GM23338 (cell line): Measurements from ENCODE around the gene UBALD1. TPM values are rescaled to one million over a fixed set of nuclear protein-coding genes. Genes with fewer than 3 reads are reported as not detected.

Experiments
- ETS1 ChIP-seq: IDR thresholded peaks from 2 replicates; pipeline ENCODE4 v1.6.1; 2016; ENCODE audit warnings: antibody characterized with exemption
- EZH2phosphoT487 ChIP-seq: fragments of 200-600 bp; sonication (generic); IDR thresholded peaks from one replicate; pipeline ENCODE4 v1.8.1; 2018; ENCODE audit warnings: antibody characterized with exemption; ENCODE audit not compliant: unreplicated experiment
- JUNB ChIP-seq: IDR thresholded peaks from one replicate; pipeline ENCODE4 v1.6.1; 2016; ENCODE audit warnings: antibody characterized with exemption; ENCODE audit not compliant: unreplicated experiment
- REST ChIP-seq: IDR thresholded peaks from one replicate; pipeline ENCODE4 v1.6.1; 2018; ENCODE audit warnings: antibody characterized with exemption; ENCODE audit not compliant: unreplicated experiment
- ZNF462 ChIP-seq: fragments of 250-450 bp; sonication (Bioruptor Pico); IDR thresholded peaks from 2 replicates; pipeline ENCODE4 v1.5.0; 2020; ENCODE audit warnings: mild to moderate bottlenecking, moderate library complexity
- polyA plus RNA-seq: library from polyadenylated mRNA; unstranded; fragments of >200 nt; fragmentation: Nextera tagmentation; extraction: Ambion mirVana; gene quantifications from 2 replicates; pipeline ENCODE4 v1.2.1, GENCODE V29; 2016
- small RNA-seq: library from RNA; depleted of rRNA; stranded (forward); fragments of <200 nt; gene quantifications from one replicate; pipeline ENCODE3, GENCODE V24; 2014; ENCODE audit warnings: low replicate concordance
- total RNA-seq: library from RNA; depleted of rRNA; stranded (reverse); fragments of >200 nt; shearing (Covaris generic); gene quantifications from 2 replicates; pipeline ENCODE4 v1.2.3, GENCODE V29; 2014; rRNA removed

UBALD1 gene
- total and polyA plus RNA-seq, 2 experiments from 2014 or later, result 20.7 to 32.8 TPM

DNA sequence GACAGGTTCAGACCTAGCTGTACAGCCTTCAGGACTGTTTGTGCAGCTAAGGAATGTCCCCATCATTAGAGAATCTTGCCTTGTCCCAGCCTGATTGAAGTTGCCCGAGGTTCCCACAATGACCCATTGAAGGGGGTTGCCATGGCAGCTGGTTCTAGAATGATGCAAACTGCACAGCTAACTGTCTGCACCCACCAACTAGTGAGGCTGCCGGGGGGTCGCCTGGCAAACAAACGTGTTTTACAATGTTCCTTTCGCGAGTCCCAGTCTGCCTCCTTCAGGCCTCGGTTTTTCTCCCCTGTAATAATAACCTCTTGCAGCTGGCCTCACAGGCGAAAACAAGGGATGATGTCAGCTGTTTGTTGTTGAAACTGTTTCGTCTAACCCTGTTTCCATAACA lies 53.1 kb downstream of the UBALD1 start (continued):
- TF ChIP-seq REST (no peak), ZNF462 (no peak), ETS1 (no peak), JUNB (no peak), EZH2phosphoT487 (no peak)

Small RNA genes lying within 50 kb of the gene (small RNA-seq; reads per million reads assigned to genes)
- not detected for gene RN7SL850P

Other genes starting within 250 kb of the UBALD1 start
- gene VASN, start 243.0 kb downstream of the UBALD1 start, total RNA-seq, result 15.5 and 16.9 TPM in 2 replicates
- 7.1 and 8.0 TPM in 2 replicates for gene VASN, start 243.0 kb downstream of the UBALD1 start, polyA plus RNA-seq
- 40.5 and 46.4 TPM in 2 replicates for gene CORO7, start 198.3 kb downstream of the UBALD1 start, total RNA-seq
- gene CORO7, start 198.3 kb downstream of the UBALD1 start, polyA plus RNA-seq, result 14.2 and 19.1 TPM in 2 replicates
- gene DNAJA3, start 189.0 kb downstream of the UBALD1 start, total RNA-seq, result 75.5 and 75.9 TPM in 2 replicates
- 46.6 and 56.3 TPM in 2 replicates for gene DNAJA3, start 189.0 kb downstream of the UBALD1 start, polyA plus RNA-seq
- 51.8 and 61.7 TPM in 2 replicates for gene NMRAL1, start 140.3 kb downstream of the UBALD1 start, total RNA-seq
- 50.4 and 50.7 TPM in 2 replicates for gene NMRAL1, start 140.3 kb downstream of the UBALD1 start, polyA plus RNA-seq
- 30.1 and 33.0 TPM in 2 replicates for gene HMOX2, start 138.5 kb downstream of the UBALD1 start, total RNA-seq
- 38.1 and 40.9 TPM in 2 replicates for gene HMOX2, start 138.5 kb downstream of the UBALD1 start, polyA plus RNA-seq
- gene CDIP1, start 76.1 kb downstream of the UBALD1 start, total RNA-seq, result 56.3 and 57.6 TPM in 2 replicates
- 38.2 and 39.2 TPM in 2 replicates for gene CDIP1, start 76.1 kb downstream of the UBALD1 start, polyA plus RNA-seq
- gene C16orf96, start 58.5 kb downstream of the UBALD1 start, total RNA-seq, result 1.2 and 2.2 TPM in 2 replicates
- 0.09 and 0.37 TPM in 2 replicates for gene C16orf96, start 58.5 kb downstream of the UBALD1 start, polyA plus RNA-seq
- gene MGRN1, start 9.9 kb upstream of the UBALD1 start, total RNA-seq, result 54.6 and 71.8 TPM in 2 replicates
- gene MGRN1, start 9.9 kb upstream of the UBALD1 start, polyA plus RNA-seq, result 10.5 and 13.1 TPM in 2 replicates
- 65.1 and 80.4 TPM in 2 replicates for gene NUDT16L1, start 78.7 kb upstream of the UBALD1 start, total RNA-seq
- gene NUDT16L1, start 78.7 kb upstream of the UBALD1 start, polyA plus RNA-seq, result 37.1 and 39.0 TPM in 2 replicates
- gene ANKS3, start 119.4 kb upstream of the UBALD1 start, total RNA-seq, result 19.1 and 24.9 TPM in 2 replicates
- 17.9 and 22.5 TPM in 2 replicates for gene ANKS3, start 119.4 kb upstream of the UBALD1 start, polyA plus RNA-seq
- 1.3 TPM in 1 of 2 replicates, not detected in the other for gene DNAAF8, start 119.6 kb upstream of the UBALD1 start, total RNA-seq
- 0.34 TPM in 1 of 2 replicates, not detected in the other for gene DNAAF8, start 119.6 kb upstream of the UBALD1 start, polyA plus RNA-seq
- gene ZNF500, start 152.3 kb upstream of the UBALD1 start, total RNA-seq, result 12.1 and 15.3 TPM in 2 replicates
- gene ZNF500, start 152.3 kb upstream of the UBALD1 start, polyA plus RNA-seq, result 5.3 and 5.8 TPM in 2 replicates
- not detected in 2 replicates for gene SEPTIN12, start 173.5 kb upstream of the UBALD1 start, total RNA-seq
- not detected in 2 replicates for gene SEPTIN12, start 173.5 kb upstream of the UBALD1 start, polyA plus RNA-seq
- not detected in 2 replicates for gene SMIM22, start 180.5 kb upstream of the UBALD1 start, total RNA-seq
- 1.3 and 1.4 TPM in 2 replicates for gene SMIM22, start 180.5 kb upstream of the UBALD1 start, polyA plus RNA-seq
- 23.3 and 38.8 TPM in 2 replicates for gene ROGDI, start 187.7 kb upstream of the UBALD1 start, total RNA-seq
- gene ROGDI, start 187.7 kb upstream of the UBALD1 start, polyA plus RNA-seq, result 30.3 and 31.9 TPM in 2 replicates
- 90.5 and 105 TPM in 2 replicates for gene GLYR1, start 232.4 kb upstream of the UBALD1 start, total RNA-seq
- gene GLYR1, start 232.4 kb upstream of the UBALD1 start, polyA plus RNA-seq, result 55.1 and 59.9 TPM in 2 replicates
- gene UBN1, start 232.6 kb upstream of the UBALD1 start, total RNA-seq, result 39.9 and 46.8 TPM in 2 replicates
- 18.3 and 18.7 TPM in 2 replicates for gene UBN1, start 232.6 kb upstream of the UBALD1 start, polyA plus RNA-seq